ENCODE results near the gene SWI5. TPM values are rescaled to one million over a fixed set of nuclear protein-coding genes. Genes with fewer than 3 reads are reported as not detected.

Gene SWI5
- total RNA-seq, 1 experiment from 2014 or later, result 18.0 TPM

DNA sequence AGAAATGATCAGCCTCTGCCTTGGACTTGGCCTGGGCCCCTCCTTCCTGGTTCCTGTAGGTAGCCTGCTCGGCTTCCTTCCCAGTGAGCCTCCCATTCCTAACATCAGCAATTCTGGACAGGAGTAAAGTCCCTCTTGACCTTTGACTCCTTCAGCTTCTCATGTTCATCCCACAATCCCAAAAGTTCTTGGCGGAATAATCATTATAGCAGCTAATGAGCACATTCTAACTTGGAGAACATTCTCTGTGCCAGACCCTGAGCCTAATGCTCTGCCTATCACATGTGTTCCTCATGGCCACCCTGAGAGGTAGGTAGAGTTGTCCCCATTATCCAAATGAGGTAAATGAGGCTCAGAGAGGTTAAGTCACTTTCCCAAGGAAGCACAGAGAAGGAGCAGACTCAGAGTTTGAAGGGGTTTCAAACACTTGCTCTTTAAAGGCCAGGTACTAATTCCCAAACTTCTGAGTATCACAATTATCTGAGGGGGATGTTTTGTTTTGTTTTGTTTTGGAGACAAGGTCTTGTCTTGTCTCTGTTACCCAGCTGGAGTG is 21.2 kb downstream of the SWI5 start:
- ChIA-PET CTCF (interaction anchor here (0.7 to 2.1 kb wide), 3 partner anchors 44 to 65 kb away, joined by 4 to 5 read pairs (median 5); no protein-coding TSS in a partner anchor), POLR2A (no interaction called here)
- Histone ChIP-seq H3K4me1 (peaks cover 29% of the 10 kb centered on the region), H3K27me3 (replicated peaks; ENCODE audit: control insufficient read depth, insufficient read depth, low read length) (no peaks in the 10 kb centered on the region), H3K36me3 (ENCODE audit: control insufficient read depth, insufficient read depth, low read length) (no peaks in the 10 kb centered on the region), H3K4me3 (ENCODE audit: low read depth, low read length) (no peak overlapping the region), H3K9me3 (no peaks in the 10 kb centered on the region)
- TF ChIP-seq, protein P1, sequence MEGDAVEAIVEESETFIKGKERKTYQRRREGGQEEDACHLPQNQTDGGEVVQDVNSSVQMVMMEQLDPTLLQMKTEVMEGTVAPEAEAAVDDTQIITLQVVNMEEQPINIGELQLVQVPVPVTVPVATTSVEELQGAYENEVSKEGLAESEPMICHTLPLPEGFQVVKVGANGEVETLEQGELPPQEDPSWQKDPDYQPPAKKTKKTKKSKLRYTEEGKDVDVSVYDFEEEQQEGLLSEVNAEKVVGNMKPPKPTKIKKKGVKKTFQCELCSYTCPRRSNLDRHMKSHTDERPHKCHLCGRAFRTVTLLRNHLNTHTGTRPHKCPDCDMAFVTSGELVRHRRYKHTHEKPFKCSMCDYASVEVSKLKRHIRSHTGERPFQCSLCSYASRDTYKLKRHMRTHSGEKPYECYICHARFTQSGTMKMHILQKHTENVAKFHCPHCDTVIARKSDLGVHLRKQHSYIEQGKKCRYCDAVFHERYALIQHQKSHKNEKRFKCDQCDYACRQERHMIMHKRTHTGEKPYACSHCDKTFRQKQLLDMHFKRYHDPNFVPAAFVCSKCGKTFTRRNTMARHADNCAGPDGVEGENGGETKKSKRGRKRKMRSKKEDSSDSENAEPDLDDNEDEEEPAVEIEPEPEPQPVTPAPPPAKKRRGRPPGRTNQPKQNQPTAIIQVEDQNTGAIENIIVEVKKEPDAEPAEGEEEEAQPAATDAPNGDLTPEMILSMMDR (IDR thresholded peaks at IDR 0.05; ENCODE audit: insufficient read depth in 1 of 2, low read depth in 1 of 2, low read length in 1 of 2, severe bottlenecking in 1 of 2, unreplicated experiment in 1 of 2), result no peak
- no peak overlapping the region for H3K4me3 Mint-ChIP-seq (ENCODE audit: unreplicated experiment)
- H3K4me1 Mint-ChIP-seq (ENCODE audit: low read depth, unreplicated experiment), result peaks cover 13% of the 10 kb centered on the region
- peaks cover 14% of the 10 kb centered on the region for H3K36me3 Mint-ChIP-seq (ENCODE audit: insufficient read depth, unreplicated experiment)
- intact Hi-C loops (cut with micrococcal nuclease; ENCODE audit: unreplicated experiment), result loop anchor here (5.0 kb wide), 1 partner anchor 160 kb away; the partner anchor contains the start of gene ODF2
- BruUV-seq (replicated peaks), result no TSS peak
- no peak overlapping the region for H3K27ac Mint-ChIP-seq (ENCODE audit: unreplicated experiment)
- no peaks in the 10 kb centered on the region for H3K9me3 Mint-ChIP-seq (ENCODE audit: unreplicated experiment)
- DNase-seq, result no peak
- H3K27me3 Mint-ChIP-seq (ENCODE audit: insufficient read depth, unreplicated experiment), result no peaks in the 10 kb centered on the region

DNA sequence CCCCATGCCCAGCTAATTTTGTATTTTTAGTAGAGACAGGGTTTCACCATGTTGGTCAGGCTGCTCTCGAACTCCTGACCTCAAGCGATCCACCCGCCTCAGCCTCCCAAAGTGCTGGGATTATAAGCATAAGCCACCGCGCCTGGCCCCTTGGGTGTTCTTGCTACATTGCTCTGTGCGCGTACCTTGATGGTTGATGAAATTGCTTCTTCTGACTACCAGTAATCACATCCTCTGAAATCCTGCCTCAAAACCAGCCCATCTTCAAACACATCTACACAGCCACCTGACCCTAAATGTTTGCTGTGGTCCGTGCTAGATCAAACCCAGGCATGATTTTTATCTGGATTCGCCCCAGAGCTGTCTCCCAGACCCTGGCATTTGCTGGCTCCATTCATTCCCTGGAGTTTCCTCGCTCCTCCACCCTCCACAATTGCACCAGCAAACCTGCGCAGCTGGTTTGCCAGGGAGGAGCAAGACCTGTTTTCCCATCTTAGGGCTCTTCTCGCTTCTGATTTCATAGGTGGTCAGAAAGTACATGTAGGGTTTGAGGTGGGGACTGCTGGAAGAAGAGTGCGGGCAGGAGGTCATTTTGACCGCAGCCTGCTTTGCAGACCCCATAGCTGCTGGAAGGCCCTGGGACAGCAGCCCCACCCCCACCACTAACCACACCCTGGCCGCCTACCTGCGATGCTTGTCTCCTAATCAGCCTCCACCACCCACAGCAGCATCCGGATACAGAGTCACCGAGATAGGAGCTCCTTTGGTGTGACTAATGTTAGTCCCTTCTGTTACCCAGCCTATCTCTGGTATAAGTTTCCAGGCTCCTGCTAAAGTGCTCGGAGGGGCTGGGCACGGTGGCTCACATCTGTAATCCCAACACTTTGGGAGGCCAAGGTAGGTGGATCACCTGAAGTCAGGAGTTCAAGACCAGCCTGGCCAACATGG is 22.7 kb downstream of the SWI5 start:
- Histone ChIP-seq H3K27me3 (replicated peaks; ENCODE audit: control insufficient read depth, insufficient read depth, low read length) (no peaks in the 10 kb centered on the region), H3K36me3 (ENCODE audit: control insufficient read depth, insufficient read depth, low read length) (no peaks in the 10 kb centered on the region), H3K9me3 (no peaks in the 10 kb centered on the region), H3K4me1 (peaks cover 29% of the 10 kb centered on the region), H3K4me3 (ENCODE audit: low read depth, low read length) (no peak overlapping the region)
- Mint-ChIP-seq H3K4me1 (ENCODE audit: low read depth, unreplicated experiment) (peaks cover 13% of the 10 kb centered on the region), H3K9me3 (ENCODE audit: unreplicated experiment) (no peaks in the 10 kb centered on the region), H3K27ac (ENCODE audit: unreplicated experiment) (peak overlapping the region; percentile 53), H3K36me3 (ENCODE audit: insufficient read depth, unreplicated experiment) (peaks cover 14% of the 10 kb centered on the region), H3K27me3 (ENCODE audit: insufficient read depth, unreplicated experiment) (no peaks in the 10 kb centered on the region), H3K4me3 (ENCODE audit: unreplicated experiment) (peak overlapping the region; percentile 10)
- BruUV-seq (replicated peaks), result no TSS peak
- DNase-seq, result peak in 1 of 2 experiments; percentile 48
- TF ChIP-seq, protein P1 (IDR thresholded peaks at IDR 0.05; ENCODE audit: insufficient read depth in 1 of 2, low read depth in 1 of 2, low read length in 1 of 2, severe bottlenecking in 1 of 2, unreplicated experiment in 1 of 2), result no peak
- ChIA-PET POLR2A (no interaction called here), CTCF (interaction anchor here (1.9 kb wide), 1 partner anchor 64 kb away, joined by 4 read pairs; no protein-coding TSS in a partner anchor)
- intact Hi-C loops (cut with micrococcal nuclease; ENCODE audit: unreplicated experiment), result loop anchor here (5.0 kb wide), 1 partner anchor 158 kb away; the partner anchor contains the start of gene ODF2
